SH-SY5Y (cell line): ENCODE results near the gene BTBD9.

Experiments
- GATA2 ChIP-seq: IDR thresholded peaks from 2 replicates; pipeline ENCODE4 v1.6.1; 2011; ENCODE audit warnings: mild to moderate bottlenecking, low read depth, low read length
- GATA3 ChIP-seq: IDR thresholded peaks from 2 replicates; pipeline ENCODE4 v1.6.1; 2011; ENCODE audit warnings: low read depth, mild to moderate bottlenecking, low read length, moderate library complexity

- no peak for TF ChIP-seq GATA2
- no peak for TF ChIP-seq GATA3
Observed at GRCh38 chr6:38432079-38432478, 207.7 kb downstream of the BTBD9 start.
